Astrocyte of the cerebellum (primary cell): ENCODE measurements around the gene BLOC1S3.

Experiments
- DNase-seq: peaks from one replicate; pipeline ENCODE4 v3.0.0-alpha.2; 2011; ENCODE audit warnings: low read depth
- H3K4me3 ChIP-seq: 2 replicates; pipeline ENCODE4 v1.5.1; 2011; ENCODE audit warnings: mild to moderate bottlenecking, low read depth, low read length, moderate library complexity
- CTCF ChIP-seq: IDR thresholded peaks from 2 replicates; pipeline ENCODE4 v1.5.1; 2012; ENCODE audit warnings: low read length, low read depth, moderate library complexity, mild to moderate bottlenecking; ENCODE audit errors: missing control alignments
- in situ Hi-C: cut with HindIII; loops from 2 replicates; pipeline ENCODE4 v1.10.0; 2017; ENCODE audit warnings: low sequenced_read_pairs

BLOC1S3 gene

GRCh38 chr19:45200568-45200967 is 22.0 kb downstream of the BLOC1S3 start:
- H3K4me3 ChIP-seq: no peak overlapping the region
- TF ChIP-seq CTCF: peak; percentile 44
- peak; percentile 24 for DNase-seq
- in situ Hi-C loops: no loop called here

GRCh38 chr19:45202637-45203036 is 24.1 kb downstream of the BLOC1S3 start:
- no peak overlapping the region for H3K4me3 ChIP-seq
- no peak for DNase-seq
- TF ChIP-seq CTCF: no peak
- in situ Hi-C loops: no loop called here

GRCh38 chr19:45205810-45206209 is 27.2 kb downstream of the BLOC1S3 start:
- TF ChIP-seq CTCF: no peak
- in situ Hi-C loops: no loop called here
- no peak for DNase-seq

GRCh38 chr19:45206328-45206727 is 27.7 kb downstream of the BLOC1S3 start:
- no peak for DNase-seq
- in situ Hi-C loops: no loop called here
- H3K4me3 ChIP-seq: no peak overlapping the region

More at GRCh38 chr19:45205810-45206209, 27.2 kb downstream of the BLOC1S3 start:
- H3K4me3 ChIP-seq: no peak overlapping the region

GRCh38 chr19:45211751-45212381 is 33.3 kb downstream of the BLOC1S3 start:
- peak; percentile 33 for DNase-seq
- TF ChIP-seq CTCF: no peak
- in situ Hi-C loops: no loop called here
- no peak overlapping the region for H3K4me3 ChIP-seq

More at GRCh38 chr19:45206328-45206727, 27.7 kb downstream of the BLOC1S3 start:
- no peak for TF ChIP-seq CTCF

GRCh38 chr19:45213031-45213430 is 34.4 kb downstream of the BLOC1S3 start:
- in situ Hi-C loops: no loop called here
- no peak for DNase-seq
- H3K4me3 ChIP-seq: no peak overlapping the region
- TF ChIP-seq CTCF: no peak
